HG03095 (cell line): ENCODE measurements around the gene TMSB4X.

Source experiments
- ATAC-seq: cut with Tn5 transposase; IDR thresholded peaks from one replicate; pipeline ENCODE4 v1.9.1; 2021; ENCODE audit warnings: moderate library complexity; ENCODE audit not compliant: unreplicated experiment

The TMSB4X gene

GRCh38 chrX:13022926-13023325 is 48.0 kb downstream of the TMSB4X start:
- peak; percentile 82 for ATAC-seq

DNA sequence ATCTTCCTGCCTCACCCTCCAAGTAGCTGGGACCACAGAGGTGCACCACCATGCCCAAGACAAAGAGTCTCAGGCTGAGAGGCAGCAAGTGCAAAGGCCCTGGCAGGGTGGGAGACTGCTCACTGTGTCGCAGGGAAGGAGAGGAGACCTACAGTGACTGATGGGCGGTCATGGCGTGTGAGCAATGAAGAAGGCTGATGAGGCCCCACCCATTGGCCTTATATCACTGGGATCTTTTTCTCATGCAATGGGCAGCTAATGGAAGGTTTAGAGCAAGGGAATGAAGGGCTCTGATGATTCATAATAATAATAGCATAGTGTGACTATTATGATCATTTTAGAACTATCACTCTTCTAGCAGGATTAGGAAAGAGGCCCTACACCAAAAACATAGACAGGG is 48.7 kb downstream of the TMSB4X start:
- ATAC-seq = no peak

GRCh38 chrX:13023979-13024378 is 49.1 kb downstream of the TMSB4X start:
- no peak for ATAC-seq

GRCh38 chrX:13024986-13025385 is 50.1 kb downstream of the TMSB4X start:
- ATAC-seq = no peak
